ENCODE measurements around the gene DOCK2.

The DOCK2 gene

GRCh38 chr5:169923988-169924387 lies 286.9 kb downstream of the DOCK2 start (continued):
- TF ChIP-seq INSM2 (tag by site-specific recombination; IDR thresholded peaks at IDR 0.05) (no peak), ZNF37A (tag by site-specific recombination; IDR thresholded peaks at IDR 0.05) (no peak)

GRCh38 chr5:169933127-169933526 lies 296.1 kb downstream of the DOCK2 start:
- ChIA-PET POLR2A (no interaction called here), CTCF (interaction anchor here (0.8 kb wide), 1 partner anchor 47 kb away, joined by 4 read pairs; the partner anchor contains the start of gene INSYN2B)
- no peak overlapping the region for H3K27ac ChIP-seq (ENCODE audit: extremely low read depth, low read depth, low read length)

DNA sequence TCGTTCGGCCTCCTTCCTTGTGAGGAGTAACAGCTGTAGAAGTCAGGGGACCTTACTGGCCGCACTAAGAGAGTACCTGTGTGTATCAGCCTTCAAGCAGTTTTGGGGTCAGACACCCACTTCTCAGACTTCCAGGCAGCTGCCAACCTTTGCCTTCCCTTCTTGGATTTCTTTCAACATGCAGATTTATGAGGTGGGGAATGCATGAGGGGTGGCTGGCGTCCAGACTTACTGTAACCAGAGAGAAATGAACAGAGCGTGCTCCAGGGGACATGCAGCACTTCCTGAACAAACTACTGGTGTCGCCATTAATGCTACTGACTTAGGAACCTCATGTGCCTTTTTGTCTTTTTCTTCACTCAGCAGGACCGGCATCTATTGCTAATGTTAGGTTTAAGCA lies 296.5 kb downstream of the DOCK2 start:
- CTCF ChIA-PET: interaction anchor here (0.8 kb wide), 1 partner anchor 47 kb away, joined by 4 read pairs; the partner anchor contains the start of gene INSYN2B
- H3K9me3 ChIP-seq (ENCODE audit: control insufficient read depth, insufficient read depth, low read depth, low read length): no peaks in the 10 kb centered on the region
- POLR2A ChIA-PET: no interaction called here
- H3K36me3 ChIP-seq (ENCODE audit: control insufficient read depth in 2 of 2, insufficient read depth in 1 of 2, low read length in 2 of 2): no peaks in the 10 kb centered on the region
- H3K4me1 ChIP-seq (ENCODE audit: control insufficient read depth, insufficient read depth, low read length): no peaks in the 10 kb centered on the region
- H3K4me3 ChIP-seq (ENCODE audit: low read depth, low read length): no peak overlapping the region
- no peak overlapping the region for H3K27ac ChIP-seq (ENCODE audit: extremely low read depth, low read depth, low read length)
- TF ChIP-seq KLF1 (tag by site-specific recombination; IDR thresholded peaks at IDR 0.05) (no peak), ZBTB8A (tag by site-specific recombination; IDR thresholded peaks at IDR 0.05) (no peak)
- TF ChIP-seq, protein P1, sequence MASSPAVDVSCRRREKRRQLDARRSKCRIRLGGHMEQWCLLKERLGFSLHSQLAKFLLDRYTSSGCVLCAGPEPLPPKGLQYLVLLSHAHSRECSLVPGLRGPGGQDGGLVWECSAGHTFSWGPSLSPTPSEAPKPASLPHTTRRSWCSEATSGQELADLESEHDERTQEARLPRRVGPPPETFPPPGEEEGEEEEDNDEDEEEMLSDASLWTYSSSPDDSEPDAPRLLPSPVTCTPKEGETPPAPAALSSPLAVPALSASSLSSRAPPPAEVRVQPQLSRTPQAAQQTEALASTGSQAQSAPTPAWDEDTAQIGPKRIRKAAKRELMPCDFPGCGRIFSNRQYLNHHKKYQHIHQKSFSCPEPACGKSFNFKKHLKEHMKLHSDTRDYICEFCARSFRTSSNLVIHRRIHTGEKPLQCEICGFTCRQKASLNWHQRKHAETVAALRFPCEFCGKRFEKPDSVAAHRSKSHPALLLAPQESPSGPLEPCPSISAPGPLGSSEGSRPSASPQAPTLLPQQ (tag by site-specific recombination; IDR thresholded peaks at IDR 0.05): no peak

More at GRCh38 chr5:169933127-169933526, 296.1 kb downstream of the DOCK2 start:
- Histone ChIP-seq H3K4me1 (ENCODE audit: control insufficient read depth, insufficient read depth, low read length) (no peaks in the 10 kb centered on the region), H3K36me3 (ENCODE audit: control insufficient read depth in 2 of 2, insufficient read depth in 1 of 2, low read length in 2 of 2) (no peaks in the 10 kb centered on the region), H3K4me3 (ENCODE audit: low read depth, low read length) (no peak overlapping the region), H3K9me3 (ENCODE audit: control insufficient read depth, insufficient read depth, low read depth, low read length) (no peaks in the 10 kb centered on the region)
- TF ChIP-seq OSR2 (tag by site-specific recombination; IDR thresholded peaks at IDR 0.05) (0 out of 2 replicates have a peak, but pooled peaks have one; percentile 15), OVOL3 (tag by site-specific recombination; IDR thresholded peaks at IDR 0.05) (no peak), ZNF169 (tag by site-specific recombination; IDR thresholded peaks at IDR 0.05) (no peak), ZNF518A (tag by site-specific recombination; conservative IDR thresholded peaks at IDR 0.05; ENCODE audit: low read depth) (no peak), EGR2 (tag by site-specific recombination; IDR thresholded peaks at IDR 0.05; ENCODE audit: low read depth) (no peak)
- TF ChIP-seq, protein P2, sequence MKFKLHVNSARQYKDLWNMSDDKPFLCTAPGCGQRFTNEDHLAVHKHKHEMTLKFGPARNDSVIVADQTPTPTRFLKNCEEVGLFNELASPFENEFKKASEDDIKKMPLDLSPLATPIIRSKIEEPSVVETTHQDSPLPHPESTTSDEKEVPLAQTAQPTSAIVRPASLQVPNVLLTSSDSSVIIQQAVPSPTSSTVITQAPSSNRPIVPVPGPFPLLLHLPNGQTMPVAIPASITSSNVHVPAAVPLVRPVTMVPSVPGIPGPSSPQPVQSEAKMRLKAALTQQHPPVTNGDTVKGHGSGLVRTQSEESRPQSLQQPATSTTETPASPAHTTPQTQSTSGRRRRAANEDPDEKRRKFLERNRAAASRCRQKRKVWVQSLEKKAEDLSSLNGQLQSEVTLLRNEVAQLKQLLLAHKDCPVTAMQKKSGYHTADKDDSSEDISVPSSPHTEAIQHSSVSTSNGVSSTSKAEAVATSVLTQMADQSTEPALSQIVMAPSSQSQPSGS (tag by site-specific recombination; IDR thresholded peaks at IDR 0.05; ENCODE audit: low read depth): no peak

Measured in HEK293 (cell line).